Measurements from ENCODE around the gene RGPD4.

Gene RGPD4

DNA sequence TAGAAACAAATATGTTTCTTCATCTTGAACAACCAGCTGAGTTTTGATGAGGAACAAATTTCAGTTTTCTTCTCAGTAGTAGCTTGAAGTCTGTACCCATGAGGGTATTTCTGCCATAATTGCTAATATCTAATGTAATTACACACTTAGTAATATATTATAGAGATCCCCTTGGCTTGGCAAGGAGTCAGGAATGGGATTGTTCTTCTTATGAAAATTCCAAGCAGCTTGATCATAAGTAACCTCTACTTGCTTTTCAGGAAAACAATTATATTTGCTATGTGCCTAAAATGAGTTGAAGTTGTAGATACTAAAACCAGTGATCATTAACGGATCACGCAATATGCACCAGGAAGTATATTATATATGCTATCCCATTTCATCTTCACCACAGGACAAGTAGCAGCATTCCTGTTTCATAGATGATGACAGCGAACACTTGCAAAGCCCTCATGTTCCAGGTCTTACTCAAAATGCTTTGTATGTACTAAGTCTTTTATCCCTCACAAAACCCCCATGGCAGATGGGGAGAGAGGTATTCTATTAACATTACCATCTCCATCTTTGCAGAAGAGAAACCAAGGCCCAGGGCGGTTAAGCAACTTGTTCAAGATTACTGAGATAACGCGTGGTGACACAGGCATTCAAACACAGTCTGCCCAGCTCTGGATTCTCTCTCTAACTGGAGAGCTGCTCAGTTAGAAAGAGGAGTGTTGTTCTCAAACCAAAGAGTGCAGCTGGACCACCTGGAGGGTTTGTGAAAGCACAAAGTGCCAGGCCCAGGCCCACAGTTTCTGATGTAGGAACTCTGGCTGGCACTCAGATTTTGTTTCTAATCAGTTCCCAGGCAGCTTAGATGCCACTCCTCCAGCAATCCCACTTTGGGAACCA lies 21.8 kb upstream of the RGPD4 start:
- Histone ChIP-seq H3K9ac (no peak overlapping the region), H3K4me3 (IDR thresholded peaks at IDR 0.05; ENCODE audit: insufficient read depth, low read depth, low read length) (no peak overlapping the region), H3K4me2 (no peak overlapping the region), H3K27me3 (ENCODE audit: insufficient read depth, low read depth) (no peaks in the 10 kb centered on the region), H3K79me2 (ENCODE audit: insufficient read depth, low read depth) (no peaks in the 10 kb centered on the region), H3K36me3 (ENCODE audit: insufficient read depth) (no peaks in the 10 kb centered on the region), H3K4me1 (ENCODE audit: low read depth, poor library complexity, severe bottlenecking) (no peaks in the 10 kb centered on the region), H4K20me1 (ENCODE audit: insufficient read depth) (no peaks in the 10 kb centered on the region), H2AFZ (ENCODE audit: low read depth) (no peak overlapping the region), H3K27ac (no peak overlapping the region)
- TF ChIP-seq, protein P1, sequence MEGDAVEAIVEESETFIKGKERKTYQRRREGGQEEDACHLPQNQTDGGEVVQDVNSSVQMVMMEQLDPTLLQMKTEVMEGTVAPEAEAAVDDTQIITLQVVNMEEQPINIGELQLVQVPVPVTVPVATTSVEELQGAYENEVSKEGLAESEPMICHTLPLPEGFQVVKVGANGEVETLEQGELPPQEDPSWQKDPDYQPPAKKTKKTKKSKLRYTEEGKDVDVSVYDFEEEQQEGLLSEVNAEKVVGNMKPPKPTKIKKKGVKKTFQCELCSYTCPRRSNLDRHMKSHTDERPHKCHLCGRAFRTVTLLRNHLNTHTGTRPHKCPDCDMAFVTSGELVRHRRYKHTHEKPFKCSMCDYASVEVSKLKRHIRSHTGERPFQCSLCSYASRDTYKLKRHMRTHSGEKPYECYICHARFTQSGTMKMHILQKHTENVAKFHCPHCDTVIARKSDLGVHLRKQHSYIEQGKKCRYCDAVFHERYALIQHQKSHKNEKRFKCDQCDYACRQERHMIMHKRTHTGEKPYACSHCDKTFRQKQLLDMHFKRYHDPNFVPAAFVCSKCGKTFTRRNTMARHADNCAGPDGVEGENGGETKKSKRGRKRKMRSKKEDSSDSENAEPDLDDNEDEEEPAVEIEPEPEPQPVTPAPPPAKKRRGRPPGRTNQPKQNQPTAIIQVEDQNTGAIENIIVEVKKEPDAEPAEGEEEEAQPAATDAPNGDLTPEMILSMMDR (conservative IDR thresholded peaks at IDR 0.05; ENCODE audit: low read depth, low read length) = no peak

GRCh38 chr2:107806901-107807300 lies 19.8 kb upstream of the RGPD4 start:
- Histone ChIP-seq H3K27ac (no peak overlapping the region), H2AFZ (ENCODE audit: low read depth) (no peak overlapping the region), H4K20me1 (ENCODE audit: insufficient read depth) (no peaks in the 10 kb centered on the region), H3K4me3 (IDR thresholded peaks at IDR 0.05; ENCODE audit: insufficient read depth, low read depth, low read length) (no peak overlapping the region), H3K9ac (no peak overlapping the region), H3K27me3 (ENCODE audit: insufficient read depth, low read depth) (no peaks in the 10 kb centered on the region), H3K79me2 (ENCODE audit: insufficient read depth, low read depth) (no peaks in the 10 kb centered on the region), H3K4me2 (no peak overlapping the region), H3K36me3 (ENCODE audit: insufficient read depth) (no peaks in the 10 kb centered on the region), H3K4me1 (ENCODE audit: low read depth, poor library complexity, severe bottlenecking) (no peaks in the 10 kb centered on the region)
- TF ChIP-seq, protein P1 (conservative IDR thresholded peaks at IDR 0.05; ENCODE audit: low read depth, low read length) = no peak

GRCh38 chr2:107807988-107808387 lies 18.7 kb upstream of the RGPD4 start:
- Histone ChIP-seq H4K20me1 (ENCODE audit: insufficient read depth) (no peaks in the 10 kb centered on the region), H3K79me2 (ENCODE audit: insufficient read depth, low read depth) (no peaks in the 10 kb centered on the region), H3K4me3 (IDR thresholded peaks at IDR 0.05; ENCODE audit: insufficient read depth, low read depth, low read length) (no peak overlapping the region), H3K36me3 (ENCODE audit: insufficient read depth) (no peaks in the 10 kb centered on the region), H3K4me1 (ENCODE audit: low read depth, poor library complexity, severe bottlenecking) (no peaks in the 10 kb centered on the region), H3K4me2 (no peak overlapping the region), H3K27ac (no peak overlapping the region), H2AFZ (ENCODE audit: low read depth) (no peak overlapping the region), H3K9ac (no peak overlapping the region), H3K27me3 (ENCODE audit: insufficient read depth, low read depth) (no peaks in the 10 kb centered on the region)
- TF ChIP-seq, protein P1 (conservative IDR thresholded peaks at IDR 0.05; ENCODE audit: low read depth, low read length) = no peak

DNA sequence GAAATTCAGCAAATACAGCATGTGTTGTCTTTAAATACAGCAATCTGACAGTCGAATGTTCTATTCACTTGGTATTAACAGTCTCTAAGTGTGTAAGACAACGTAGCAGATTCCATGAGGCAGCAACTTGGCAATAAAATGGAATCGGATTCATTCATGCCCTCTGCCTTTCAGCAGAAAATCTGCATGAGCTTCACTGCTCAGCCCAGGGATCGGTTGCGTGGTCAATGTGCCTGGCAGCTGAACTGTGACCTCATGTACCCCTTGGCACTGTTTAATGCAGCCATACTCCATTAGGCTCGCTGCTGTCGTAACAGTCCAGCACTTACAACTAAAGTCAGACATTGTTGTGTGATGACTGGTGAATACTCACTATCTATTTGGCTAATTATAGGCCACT lies 17.7 kb upstream of the RGPD4 start:
- Histone ChIP-seq H3K27ac (no peak overlapping the region), H3K4me2 (no peak overlapping the region), H3K4me1 (ENCODE audit: low read depth, poor library complexity, severe bottlenecking) (no peaks in the 10 kb centered on the region), H3K79me2 (ENCODE audit: insufficient read depth, low read depth) (no peaks in the 10 kb centered on the region), H3K36me3 (ENCODE audit: insufficient read depth) (no peaks in the 10 kb centered on the region), H3K9ac (no peak overlapping the region), H4K20me1 (ENCODE audit: insufficient read depth) (no peaks in the 10 kb centered on the region), H3K27me3 (ENCODE audit: insufficient read depth, low read depth) (no peaks in the 10 kb centered on the region), H2AFZ (ENCODE audit: low read depth) (no peak overlapping the region), H3K4me3 (IDR thresholded peaks at IDR 0.05; ENCODE audit: insufficient read depth, low read depth, low read length) (no peak overlapping the region)
- TF ChIP-seq, protein P1 (conservative IDR thresholded peaks at IDR 0.05; ENCODE audit: low read depth, low read length) = no peak

Data from KMS-11 (cell line).